K562 (cell line): ENCODE results near the gene LRRC71. TPM values are rescaled to one million over a fixed set of nuclear protein-coding genes. Genes with fewer than 3 reads are reported as not detected.

ENCODE experiments used
- BCOR ChIP-seq: fragments of 450-650 bp; IDR thresholded peaks from 2 replicates; pipeline ENCODE4 v1.6.1; 2016
- FUS ChIP-seq: fragments of 200-400 bp; formaldehyde crosslinking; optimal IDR thresholded peaks from 2 replicates; pipeline ENCODE3; 2017; ENCODE audit warnings: low read depth, low read length
- KAT7 ChIP-seq: sonication (generic); formaldehyde crosslinking; IDR thresholded peaks from 2 replicates; pipeline ENCODE4 v1.8.0; 2022; ENCODE audit warnings: missing genetic modification reagents, mild to moderate bottlenecking, borderline replicate concordance
- KDM1A ChIP-seq, 2 experiments: fragments of 450-650 bp; IDR thresholded peaks; 2 replicates each; pipeline ENCODE4 v1.6.1; 2016; ENCODE audit warnings: mild to moderate bottlenecking in 2 of 2
- L3MBTL2 ChIP-seq: fragments of 450-650 bp; IDR thresholded peaks from 2 replicates; pipeline ENCODE4 v1.6.1; 2016; ENCODE audit warnings: mild to moderate bottlenecking, moderate library complexity
- MEIS2 ChIP-seq: fragments of 450-650 bp; IDR thresholded peaks from 2 replicates; pipeline ENCODE4 v1.6.1; 2014; ENCODE audit warnings: mild to moderate bottlenecking; ENCODE audit not compliant: partially characterized antibody
- POLR2A ChIP-seq: fragments of 450-650 bp; conservative IDR thresholded peaks from 2 replicates; pipeline ENCODE4 v1.6.1; 2016
- RBM25 ChIP-seq: fragments of 200-400 bp; formaldehyde crosslinking; IDR thresholded peaks from 2 replicates; pipeline ENCODE4 v1.6.1; 2018; ENCODE audit warnings: low read length, low read depth, moderate library complexity; ENCODE audit not compliant: severe bottlenecking
- U2AF1 ChIP-seq: fragments of 200-400 bp; formaldehyde crosslinking; optimal IDR thresholded peaks from 2 replicates; pipeline ENCODE3; 2017; ENCODE audit warnings: mild to moderate bottlenecking, low read depth, low read length, moderate library complexity
- ZNF217 ChIP-seq: sonication (generic); formaldehyde crosslinking; IDR thresholded peaks from 2 replicates; pipeline ENCODE4 v1.8.0; 2022; ENCODE audit warnings: mild to moderate bottlenecking, missing genetic modification reagents
- ZNF830 ChIP-seq: fragments of 250-450 bp; sonication (Bioruptor Pico); IDR thresholded peaks from 2 replicates; pipeline ENCODE4 v1.5.0; 2021; ENCODE audit warnings: mild to moderate bottlenecking
- polyA plus RNA-seq, 8 experiments: library from polyadenylated mRNA; depleted of rRNA in 4 of 8; stranded (reverse) in 5 of 8; unstranded in 3 of 8; fragments of >200 nt; fragmentation: Nextera tagmentation in 2 of 8; fragmentation: Illumina TruSeq in 1 of 8; extraction: Ambion mirVana in 2 of 8; extraction: Trizol in 1 of 8; gene quantifications; 2 replicates each; pipeline versions ENCODE4 v1.2.1 to v1.2.3, GENCODE V29; 2011 to 2014; ENCODE audit warnings: inconsistent platforms in 1 of 8, missing spikeins in 1 of 8
- total RNA-seq, 7 experiments: library from RNA; depleted of rRNA in 6 of 7; stranded (reverse); fragments of >200 nt in 6 of 7; fragmentation: Illumina TruSeq in 2 of 7; extraction: Trizol in 2 of 7; gene quantifications; 2 replicates each; pipeline versions ENCODE4 v1.2.1 to v1.2.3, GENCODE V29; 2011 to 2021; ENCODE audit warnings: low replicate concordance in 1 of 7
- TF ChIP-seq, protein P1 (sequence below): fragments of 450-650 bp; formaldehyde crosslinking; IDR thresholded peaks from 2 replicates; pipeline ENCODE4 v1.4.0; 2020; ENCODE audit warnings: mild to moderate bottlenecking, moderate library complexity
- TF ChIP-seq, protein P2 (sequence below): fragments of 200-800 bp; sonication (Bioruptor generic); IDR thresholded peaks from 2 replicates; pipeline ENCODE4 v1.6.1; 2017; ENCODE audit warnings: missing genetic modification characterization, missing compliant biosample characterization

The LRRC71 gene
- total and polyA plus RNA-seq, 9 of the 15 experiments (the other 6 are each of a cell fraction or from before 2014, with no cell fraction given), result 0.06 to 1.2 (median 0.51) TPM; not detected in 1

DNA sequence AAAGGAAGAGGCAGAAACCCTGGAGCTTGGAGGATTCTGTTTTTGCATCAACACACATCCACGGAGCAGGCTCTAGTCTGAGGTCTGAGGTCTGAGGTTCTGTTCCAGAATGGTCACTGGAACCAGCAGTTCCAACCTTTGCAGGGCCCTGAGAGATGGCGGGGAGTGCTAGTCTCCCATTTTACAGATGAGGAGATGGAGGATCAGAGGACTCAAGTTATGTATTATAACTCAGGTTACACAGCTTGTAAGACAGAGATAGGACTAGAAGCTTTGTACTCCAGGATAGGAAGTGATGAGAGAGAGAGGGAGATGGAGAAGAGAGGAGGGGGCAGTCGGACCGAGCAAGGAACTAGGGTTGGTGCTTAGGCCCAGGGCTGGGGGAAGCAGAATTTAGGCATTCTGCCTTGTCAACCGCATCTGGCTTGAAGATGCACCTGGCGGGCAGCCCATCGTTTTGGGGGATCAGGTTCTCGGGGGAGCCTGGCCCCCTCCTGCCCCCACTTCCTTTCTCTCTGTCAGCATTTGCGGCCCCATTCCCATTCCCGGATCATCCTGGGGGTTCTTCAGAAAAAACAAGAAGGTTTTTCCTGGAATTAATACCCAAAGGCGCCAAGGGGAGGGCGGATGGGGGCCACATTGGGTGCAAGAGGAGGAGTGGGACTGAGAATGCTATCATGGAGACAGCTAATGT is 21.3 kb upstream of the LRRC71 start (continued):
- TF ChIP-seq, protein P1, sequence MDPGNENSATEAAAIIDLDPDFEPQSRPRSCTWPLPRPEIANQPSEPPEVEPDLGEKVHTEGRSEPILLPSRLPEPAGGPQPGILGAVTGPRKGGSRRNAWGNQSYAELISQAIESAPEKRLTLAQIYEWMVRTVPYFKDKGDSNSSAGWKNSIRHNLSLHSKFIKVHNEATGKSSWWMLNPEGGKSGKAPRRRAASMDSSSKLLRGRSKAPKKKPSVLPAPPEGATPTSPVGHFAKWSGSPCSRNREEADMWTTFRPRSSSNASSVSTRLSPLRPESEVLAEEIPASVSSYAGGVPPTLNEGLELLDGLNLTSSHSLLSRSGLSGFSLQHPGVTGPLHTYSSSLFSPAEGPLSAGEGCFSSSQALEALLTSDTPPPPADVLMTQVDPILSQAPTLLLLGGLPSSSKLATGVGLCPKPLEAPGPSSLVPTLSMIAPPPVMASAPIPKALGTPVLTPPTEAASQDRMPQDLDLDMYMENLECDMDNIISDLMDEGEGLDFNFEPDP (CRISPR knock-in tag), result no peak
- TF ChIP-seq KDM1A (IDR thresholded peaks at IDR 0.05), result peak; percentile 52 to 69; a peak in 3 of 4 replicates
- TF ChIP-seq KAT7 (CRISPR knock-in tag), result no peak
- TF ChIP-seq RBM25, result peak; percentile 60
- no peak for TF ChIP-seq L3MBTL2
- TF ChIP-seq, protein P2, sequence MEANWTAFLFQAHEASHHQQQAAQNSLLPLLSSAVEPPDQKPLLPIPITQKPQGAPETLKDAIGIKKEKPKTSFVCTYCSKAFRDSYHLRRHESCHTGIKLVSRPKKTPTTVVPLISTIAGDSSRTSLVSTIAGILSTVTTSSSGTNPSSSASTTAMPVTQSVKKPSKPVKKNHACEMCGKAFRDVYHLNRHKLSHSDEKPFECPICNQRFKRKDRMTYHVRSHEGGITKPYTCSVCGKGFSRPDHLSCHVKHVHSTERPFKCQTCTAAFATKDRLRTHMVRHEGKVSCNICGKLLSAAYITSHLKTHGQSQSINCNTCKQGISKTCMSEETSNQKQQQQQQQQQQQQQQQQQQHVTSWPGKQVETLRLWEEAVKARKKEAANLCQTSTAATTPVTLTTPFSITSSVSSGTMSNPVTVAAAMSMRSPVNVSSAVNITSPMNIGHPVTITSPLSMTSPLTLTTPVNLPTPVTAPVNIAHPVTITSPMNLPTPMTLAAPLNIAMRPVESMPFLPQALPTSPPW (CRISPR knock-in tag), result 0 out of 2 replicates have a peak, but pooled peaks have one; percentile 9
- no peak for TF ChIP-seq POLR2A
- no peak for TF ChIP-seq FUS
- TF ChIP-seq ZNF830 (CRISPR knock-in tag), result no peak
- no peak for TF ChIP-seq U2AF1
- peak; percentile 86 for TF ChIP-seq BCOR
- no peak for TF ChIP-seq ZNF217 (CRISPR knock-in tag)
- TF ChIP-seq MEIS2, result no peak
